ENCODE results near the gene SRGAP3.

DNA sequence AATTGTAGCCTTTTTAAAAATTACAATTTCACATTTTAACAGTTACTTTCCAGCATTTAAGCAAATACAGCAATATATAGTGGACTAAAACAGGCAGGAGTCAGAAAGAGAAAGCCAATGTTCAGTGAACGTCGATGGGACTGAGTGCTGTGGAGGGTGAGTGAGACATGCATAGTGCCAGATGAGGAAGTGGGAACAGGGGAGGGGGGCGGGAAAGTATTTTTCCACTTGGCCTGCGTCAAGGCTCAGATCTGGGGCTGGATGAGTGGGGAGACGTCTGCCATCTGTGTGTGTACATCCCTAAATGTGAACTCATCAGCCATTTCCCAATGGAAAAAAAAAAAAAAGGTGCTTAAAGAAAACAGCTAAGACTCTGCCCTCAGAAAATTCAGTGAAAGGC is 266.9 kb downstream of the SRGAP3 start:
- TF ChIP-seq EZH2 (IDR thresholded peaks at IDR 0.05; ENCODE audit: borderline replicate concordance) = no peak
- TF ChIP-seq, protein P1, sequence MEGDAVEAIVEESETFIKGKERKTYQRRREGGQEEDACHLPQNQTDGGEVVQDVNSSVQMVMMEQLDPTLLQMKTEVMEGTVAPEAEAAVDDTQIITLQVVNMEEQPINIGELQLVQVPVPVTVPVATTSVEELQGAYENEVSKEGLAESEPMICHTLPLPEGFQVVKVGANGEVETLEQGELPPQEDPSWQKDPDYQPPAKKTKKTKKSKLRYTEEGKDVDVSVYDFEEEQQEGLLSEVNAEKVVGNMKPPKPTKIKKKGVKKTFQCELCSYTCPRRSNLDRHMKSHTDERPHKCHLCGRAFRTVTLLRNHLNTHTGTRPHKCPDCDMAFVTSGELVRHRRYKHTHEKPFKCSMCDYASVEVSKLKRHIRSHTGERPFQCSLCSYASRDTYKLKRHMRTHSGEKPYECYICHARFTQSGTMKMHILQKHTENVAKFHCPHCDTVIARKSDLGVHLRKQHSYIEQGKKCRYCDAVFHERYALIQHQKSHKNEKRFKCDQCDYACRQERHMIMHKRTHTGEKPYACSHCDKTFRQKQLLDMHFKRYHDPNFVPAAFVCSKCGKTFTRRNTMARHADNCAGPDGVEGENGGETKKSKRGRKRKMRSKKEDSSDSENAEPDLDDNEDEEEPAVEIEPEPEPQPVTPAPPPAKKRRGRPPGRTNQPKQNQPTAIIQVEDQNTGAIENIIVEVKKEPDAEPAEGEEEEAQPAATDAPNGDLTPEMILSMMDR (IDR thresholded peaks at IDR 0.05; ENCODE audit: poor library complexity) = no peak
- no peak for TF ChIP-seq EZH2phosphoT487 (IDR thresholded peaks at IDR 0.05; ENCODE audit: low read depth, severe bottlenecking, unreplicated experiment)

Measured in hepatocyte (in vitro differentiated cells).